Astrocyte (in vitro differentiated cells and primary cell): ENCODE data around the gene PTGFR. TPM values are rescaled to one million over a fixed set of nuclear protein-coding genes. Genes with fewer than 3 reads are reported as not detected.

Experiments used
- DNase-seq: peaks from one replicate; pipeline ENCODE4 v3.0.0-alpha.2; 2010; ENCODE audit warnings: low read depth
- FAIRE-seq: peaks from 2 replicates; lab custom pipeline; 2011; peaks lifted over from hg19 to GRCh38; lab: Jason Lieb, UNC
- H2AFZ ChIP-seq: 2 replicates; pipeline ENCODE4 v1.6.0; 2012; ENCODE audit warnings: low read depth, low read length, inconsistent platforms
- H3K27ac ChIP-seq: 2 replicates; pipeline ENCODE4 v1.5.1; 2011; ENCODE audit warnings: low read depth, low read length, inconsistent platforms
- H3K27me3 ChIP-seq: 2 replicates; pipeline ENCODE4 v1.6.0; 2011; ENCODE audit warnings: low read length, inconsistent platforms; ENCODE audit not compliant: insufficient read depth
- H3K36me3 ChIP-seq: 2 replicates; pipeline ENCODE4 v1.5.1; 2011; ENCODE audit warnings: low read length, inconsistent platforms; ENCODE audit not compliant: insufficient read depth
- H3K4me1 ChIP-seq: 2 replicates; pipeline ENCODE4 v1.5.1; 2011; ENCODE audit warnings: low read length, inconsistent platforms; ENCODE audit not compliant: insufficient read depth
- H3K4me2 ChIP-seq: 2 replicates; pipeline ENCODE4 v1.6.0; 2012; ENCODE audit warnings: low read length, inconsistent platforms
- H3K4me3 ChIP-seq: 2 replicates; pipeline ENCODE4 v1.5.1; 2011; ENCODE audit warnings: low read depth, mild to moderate bottlenecking, low read length, inconsistent platforms; ENCODE audit not compliant: insufficient read depth
- H3K79me2 ChIP-seq: 2 replicates; pipeline ENCODE4 v1.6.0; 2012; ENCODE audit warnings: mild to moderate bottlenecking, low read length, inconsistent platforms; ENCODE audit not compliant: insufficient read depth
- H3K9ac ChIP-seq: 2 replicates; pipeline ENCODE4 v1.6.0; 2012; ENCODE audit warnings: mild to moderate bottlenecking, low read length, inconsistent platforms
- H3K9me3 ChIP-seq: 2 replicates; pipeline ENCODE4 v1.5.1; 2012; ENCODE audit warnings: low read depth, mild to moderate bottlenecking, low read length, inconsistent platforms; ENCODE audit not compliant: insufficient read depth
- H4K20me1 ChIP-seq: 2 replicates; pipeline ENCODE4 v1.6.0; 2012; ENCODE audit warnings: low read length, inconsistent platforms; ENCODE audit not compliant: insufficient read depth
- H3K27ac Mint-ChIP-seq: one replicate; pipeline ENCODE4 v1.8.0; 2021; ENCODE audit warnings: mild to moderate bottlenecking, mixed read lengths; ENCODE audit not compliant: unreplicated experiment
- H3K27me3 Mint-ChIP-seq: one replicate; pipeline ENCODE4 v1.8.0; 2021; ENCODE audit warnings: low read depth, mixed read lengths; ENCODE audit not compliant: unreplicated experiment
- H3K36me3 Mint-ChIP-seq: one replicate; pipeline ENCODE4 v1.8.0; 2021; ENCODE audit warnings: low read depth, mixed read lengths; ENCODE audit not compliant: unreplicated experiment
- H3K4me1 Mint-ChIP-seq: one replicate; pipeline ENCODE4 v1.8.0; 2021; ENCODE audit warnings: low read depth, mixed read lengths; ENCODE audit not compliant: unreplicated experiment
- H3K4me3 Mint-ChIP-seq: one replicate; pipeline ENCODE4 v1.8.0; 2021; ENCODE audit warnings: mild to moderate bottlenecking, moderate library complexity, mixed read lengths; ENCODE audit not compliant: unreplicated experiment
- H3K9me3 Mint-ChIP-seq: one replicate; pipeline ENCODE4 v1.8.0; 2021; ENCODE audit warnings: mild to moderate bottlenecking, mixed read lengths; ENCODE audit not compliant: unreplicated experiment
- EZH2 ChIP-seq: IDR thresholded peaks from 2 replicates; pipeline ENCODE4 v1.6.1; 2012; ENCODE audit warnings: mild to moderate bottlenecking, low read length, inconsistent platforms; ENCODE audit not compliant: insufficient read depth
- total RNA-seq: library from RNA; stranded (reverse); gene quantifications from 2 replicates; pipeline ENCODE4 v1.2.1, GENCODE V29; 2021
- TF ChIP-seq, protein P1 (sequence below): IDR thresholded peaks from 2 replicates; pipeline ENCODE4 v1.5.1; 2011; ENCODE audit warnings: low read depth, mild to moderate bottlenecking, inconsistent platforms, low read length, moderate library complexity; ENCODE audit not compliant: insufficient read depth

The PTGFR gene
- total RNA-seq, 1 donor from 2014 or later: 0.36 TPM

DNA sequence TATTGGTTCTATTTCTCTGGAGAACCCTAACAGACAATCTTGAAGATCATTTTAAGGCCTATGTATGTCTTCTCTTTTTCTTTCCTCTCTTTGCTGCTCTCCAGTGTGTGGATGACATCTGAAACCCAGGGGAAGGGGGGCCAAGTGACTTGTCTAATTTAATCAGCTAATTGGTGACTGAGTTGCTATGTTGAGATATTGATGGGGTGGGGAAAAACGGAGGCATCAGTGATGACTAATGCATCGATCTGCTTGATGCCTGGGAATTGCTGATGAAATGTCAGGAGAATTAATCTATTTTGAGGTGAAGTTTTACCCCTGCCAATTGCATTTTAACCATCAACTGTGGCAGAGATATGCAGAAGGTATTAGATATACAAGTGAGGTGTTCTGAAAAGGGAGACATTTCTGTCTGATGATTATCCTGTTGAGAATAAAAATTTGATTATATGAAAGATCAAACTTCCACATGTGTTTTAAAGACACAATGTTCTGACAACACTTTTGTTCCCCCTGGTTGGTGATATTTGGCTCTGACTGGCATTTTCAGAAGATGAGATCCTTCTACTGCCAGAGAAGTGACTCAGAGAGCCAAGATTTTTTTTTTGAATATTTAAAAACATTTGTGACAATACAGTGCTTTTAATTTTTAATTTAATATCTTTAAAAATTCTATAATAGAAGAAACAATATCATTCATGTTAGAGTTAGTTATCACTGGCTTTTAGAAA lies 18.7 kb upstream of the PTGFR start:
- Histone ChIP-seq H3K4me2 (no peak overlapping the region), H3K4me1 (no peaks in the 10 kb centered on the region), H3K9ac (no peak overlapping the region), H3K79me2 (no peaks in the 10 kb centered on the region), H2AFZ (no peak overlapping the region), H3K4me3 (no peak overlapping the region), H3K9me3 (no peaks in the 10 kb centered on the region), H4K20me1 (no peaks in the 10 kb centered on the region), H3K36me3 (no peaks in the 10 kb centered on the region), H3K27ac (no peak overlapping the region), H3K27me3 (no peaks in the 10 kb centered on the region)
- DNase-seq (no peak), FAIRE-seq (no peak)
- no peak overlapping the region for H3K27ac Mint-ChIP-seq
- no peak overlapping the region for H3K4me3 Mint-ChIP-seq
- H3K9me3 Mint-ChIP-seq: no peaks in the 10 kb centered on the region
- no peaks in the 10 kb centered on the region for H3K27me3 Mint-ChIP-seq
- H3K36me3 Mint-ChIP-seq: no peaks in the 10 kb centered on the region
- H3K4me1 Mint-ChIP-seq: no peaks in the 10 kb centered on the region
- TF ChIP-seq EZH2: no peak
- TF ChIP-seq, protein P1, sequence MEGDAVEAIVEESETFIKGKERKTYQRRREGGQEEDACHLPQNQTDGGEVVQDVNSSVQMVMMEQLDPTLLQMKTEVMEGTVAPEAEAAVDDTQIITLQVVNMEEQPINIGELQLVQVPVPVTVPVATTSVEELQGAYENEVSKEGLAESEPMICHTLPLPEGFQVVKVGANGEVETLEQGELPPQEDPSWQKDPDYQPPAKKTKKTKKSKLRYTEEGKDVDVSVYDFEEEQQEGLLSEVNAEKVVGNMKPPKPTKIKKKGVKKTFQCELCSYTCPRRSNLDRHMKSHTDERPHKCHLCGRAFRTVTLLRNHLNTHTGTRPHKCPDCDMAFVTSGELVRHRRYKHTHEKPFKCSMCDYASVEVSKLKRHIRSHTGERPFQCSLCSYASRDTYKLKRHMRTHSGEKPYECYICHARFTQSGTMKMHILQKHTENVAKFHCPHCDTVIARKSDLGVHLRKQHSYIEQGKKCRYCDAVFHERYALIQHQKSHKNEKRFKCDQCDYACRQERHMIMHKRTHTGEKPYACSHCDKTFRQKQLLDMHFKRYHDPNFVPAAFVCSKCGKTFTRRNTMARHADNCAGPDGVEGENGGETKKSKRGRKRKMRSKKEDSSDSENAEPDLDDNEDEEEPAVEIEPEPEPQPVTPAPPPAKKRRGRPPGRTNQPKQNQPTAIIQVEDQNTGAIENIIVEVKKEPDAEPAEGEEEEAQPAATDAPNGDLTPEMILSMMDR: no peak

DNA sequence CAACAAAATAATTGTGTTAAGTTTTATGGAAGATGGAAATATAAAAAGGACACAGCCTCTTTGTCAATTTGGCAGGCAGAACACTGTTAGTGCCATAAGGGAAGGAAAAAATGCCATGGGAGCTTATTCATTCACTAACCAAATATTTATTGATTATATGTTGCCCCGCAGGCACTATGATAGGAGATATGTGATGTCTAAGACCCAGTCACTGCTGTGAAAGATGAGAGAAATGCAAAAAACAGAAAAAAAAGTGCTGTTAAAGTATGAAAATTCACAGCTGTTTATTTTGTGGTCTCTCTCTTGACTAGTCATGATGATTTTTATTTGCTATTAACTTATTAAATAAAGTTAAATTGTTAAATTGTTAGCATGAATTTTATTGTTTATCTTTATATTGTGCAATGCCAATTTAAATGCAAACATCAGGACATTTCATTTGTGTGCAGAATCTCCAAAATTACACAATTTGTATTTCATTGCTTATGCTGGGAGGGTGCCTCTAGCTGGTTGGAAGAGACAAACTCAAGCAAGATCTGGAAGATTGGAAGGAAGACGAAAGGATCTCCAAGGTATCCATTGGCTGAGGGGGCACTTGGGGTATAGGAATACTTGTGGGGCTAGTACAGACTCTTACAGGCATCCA lies 17.8 kb upstream of the PTGFR start:
- H3K9ac ChIP-seq: no peak overlapping the region
- H3K4me2 ChIP-seq: no peak overlapping the region
- H3K9me3 ChIP-seq: no peaks in the 10 kb centered on the region
- no peaks in the 10 kb centered on the region for H3K4me1 ChIP-seq
- no peaks in the 10 kb centered on the region for H3K4me1 Mint-ChIP-seq
- no peak for FAIRE-seq
- no peaks in the 10 kb centered on the region for H3K36me3 ChIP-seq
- no peaks in the 10 kb centered on the region for H3K9me3 Mint-ChIP-seq
- no peak for DNase-seq
- no peaks in the 10 kb centered on the region for H3K27me3 Mint-ChIP-seq
- no peak overlapping the region for H3K27ac ChIP-seq
- no peak overlapping the region for H3K4me3 ChIP-seq
- no peaks in the 10 kb centered on the region for H4K20me1 ChIP-seq
- H3K27me3 ChIP-seq: no peaks in the 10 kb centered on the region
- H2AFZ ChIP-seq: no peak overlapping the region
- H3K4me3 Mint-ChIP-seq: no peak overlapping the region
- TF ChIP-seq, protein P1: no peak
- TF ChIP-seq EZH2: no peak
- H3K79me2 ChIP-seq: no peaks in the 10 kb centered on the region
- H3K36me3 Mint-ChIP-seq: no peaks in the 10 kb centered on the region
- H3K27ac Mint-ChIP-seq: no peak overlapping the region

DNA sequence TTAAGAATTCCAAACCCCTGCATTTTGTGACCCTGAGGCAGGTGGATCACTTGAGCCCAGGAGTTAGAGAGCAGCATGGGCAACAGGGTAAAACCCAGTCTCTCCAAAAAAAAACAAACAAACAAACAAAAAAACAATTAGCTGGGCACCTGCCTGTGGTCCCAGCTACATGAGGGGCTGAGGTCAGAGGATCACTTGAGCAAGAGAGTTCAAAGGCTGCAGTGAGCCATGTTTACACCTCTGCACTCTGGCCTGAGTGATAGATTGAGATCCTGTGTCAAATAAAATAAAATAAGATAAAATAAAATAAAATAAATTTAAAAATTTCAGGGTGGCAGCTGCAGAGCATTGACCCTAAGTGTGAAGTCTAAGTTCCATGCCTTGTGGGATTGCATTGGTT lies 16.7 kb upstream of the PTGFR start:
- Histone ChIP-seq H2AFZ (no peak overlapping the region), H3K4me2 (no peak overlapping the region), H3K4me1 (no peaks in the 10 kb centered on the region), H3K9me3 (no peaks in the 10 kb centered on the region), H3K27me3 (no peaks in the 10 kb centered on the region), H3K79me2 (no peaks in the 10 kb centered on the region), H3K36me3 (no peaks in the 10 kb centered on the region), H3K27ac (no peak overlapping the region), H4K20me1 (no peaks in the 10 kb centered on the region), H3K4me3 (no peak overlapping the region), H3K9ac (no peak overlapping the region)
- Mint-ChIP-seq H3K36me3 (no peaks in the 10 kb centered on the region), H3K9me3 (no peaks in the 10 kb centered on the region), H3K4me1 (no peaks in the 10 kb centered on the region), H3K27ac (no peak overlapping the region), H3K4me3 (no peak overlapping the region), H3K27me3 (no peaks in the 10 kb centered on the region)
- DNase-seq (no peak), FAIRE-seq (no peak)
- no peak for TF ChIP-seq EZH2
- TF ChIP-seq, protein P1: no peak
